GM12878 (cell line): ENCODE results near the gene RNF220. TPM values are rescaled to one million over a fixed set of nuclear protein-coding genes. Genes with fewer than 3 reads are reported as not detected.
A peak's percentile ranks its signal among the peaks of the same experiment; 100 is the strongest.

Experiments used
- ATAC-seq: fragments of 200-7000 bp; cut with Tn5 transposase; 3 replicates; pipeline ENCODE4 v1.9.1; 2020; ENCODE audit warnings: mild to moderate bottlenecking, moderate library complexity
- BruUV-seq: library from RNA; stranded (reverse); fragments of 400-500 nt; replicated peaks from 2 replicates; lab custom pipeline; 2021; lab: Mats Ljungman, UMichigan
- CTCF ChIA-PET: fragments of 300-600 bp; sonication (Branson Sonifier 250); formaldehyde crosslinking; extraction: SDS; loops from one replicate; lab custom pipeline; 2021; ENCODE audit warnings: inconsistent platforms; lab: Yijun Ruan, JAX
- POLR2A ChIA-PET: fragments of 350-600 bp; formaldehyde crosslinking; extraction: SDS; loops from one replicate; lab custom pipeline; 2021; ENCODE audit warnings: inconsistent platforms; lab: Charles Lee
- RAD21 ChIA-PET: fragments of 300-600 bp; sonication (Branson Sonifier 250); formaldehyde crosslinking; loops from one replicate; lab custom pipeline; 2023; ENCODE audit warnings: antibody characterized with exemption; ENCODE audit not compliant: unreplicated experiment; lab: Charles Lee
- SMC1A ChIA-PET: fragments of 300-600 bp; sonication (Branson Sonifier 250); formaldehyde crosslinking; loops from one replicate; lab custom pipeline; 2023; ENCODE audit not compliant: unreplicated experiment, uncharacterized antibody; lab: Charles Lee
- DNase-seq: peaks from one replicate; pipeline ENCODE4 v3.0.0-alpha.2; 2011; ENCODE audit warnings: low read depth, low spot score
- FAIRE-seq: peaks from 3 replicates; lab custom pipeline; 2011; peaks lifted over from hg19 to GRCh38; lab: Jason Lieb, UNC
- H2AFZ ChIP-seq: 2 replicates; pipeline ENCODE4 v1.6.0; 2011; ENCODE audit warnings: low read depth, low read length, control low read depth; ENCODE audit not compliant: control insufficient read depth
- H3K27ac ChIP-seq: 2 replicates; pipeline ENCODE4 v1.5.1; 2011; ENCODE audit warnings: control low read depth; ENCODE audit not compliant: control insufficient read depth, insufficient read depth
- H3K27me3 ChIP-seq, 2 experiments: replicated peaks in 1 of 2; 2 replicates each; pipeline versions ENCODE4 v1.6.0 to v1.6.1; 2011; ENCODE audit warnings: low read length in 1 of 2; ENCODE audit not compliant: control insufficient read depth in 2 of 2, insufficient read depth in 2 of 2
- H3K36me3 ChIP-seq, 2 experiments: 2 replicates each; pipeline ENCODE4 v1.5.1; 2011; ENCODE audit warnings: low read length in 1 of 2; ENCODE audit not compliant: control insufficient read depth in 2 of 2, insufficient read depth in 2 of 2
- H3K4me1 ChIP-seq: 2 replicates; pipeline ENCODE4 v1.6.1; 2011; ENCODE audit warnings: mild to moderate bottlenecking, low read length, moderate library complexity, mixed read lengths; ENCODE audit not compliant: control insufficient read depth, insufficient read depth
- H3K4me2 ChIP-seq: 2 replicates; pipeline ENCODE4 v1.6.0; 2011; ENCODE audit warnings: control low read depth; ENCODE audit not compliant: control insufficient read depth, insufficient read depth
- H3K4me3 ChIP-seq: fragments of 200-600 bp; sonication (generic); 2 replicates; pipeline ENCODE4 v1.5.1; 2016
- H3K79me2 ChIP-seq: 2 replicates; pipeline ENCODE4 v1.6.0; 2011; ENCODE audit warnings: low read length; ENCODE audit not compliant: control insufficient read depth, insufficient read depth
- H3K9ac ChIP-seq: 2 replicates; pipeline ENCODE4 v1.8.0; 2011; ENCODE audit warnings: low read length, control low read depth, mixed read lengths; ENCODE audit not compliant: control insufficient read depth, insufficient read depth
- H3K9me3 ChIP-seq: replicated peaks from 3 replicates; pipeline ENCODE4 v1.5.1; 2011; ENCODE audit warnings: mild to moderate bottlenecking, low read length; ENCODE audit not compliant: control insufficient read depth, insufficient read depth
- H4K20me1 ChIP-seq: 2 replicates; pipeline ENCODE4 v1.6.0; 2011; ENCODE audit not compliant: control insufficient read depth, insufficient read depth
- ATF2 ChIP-seq: IDR thresholded peaks from 2 replicates; pipeline ENCODE4 v1.6.1; 2012; ENCODE audit warnings: low read length, inconsistent platforms
- ATF7 ChIP-seq: fragments of 450-650 bp; IDR thresholded peaks from 2 replicates; pipeline ENCODE4 v1.6.1; 2016; ENCODE audit warnings: low read depth, mild to moderate bottlenecking
- PKNOX1 ChIP-seq: fragments of 450-650 bp; IDR thresholded peaks from 2 replicates; pipeline ENCODE4 v1.6.1; 2016; ENCODE audit warnings: mild to moderate bottlenecking
- ZNF622 ChIP-seq: fragments of 450-650 bp; IDR thresholded peaks from 2 replicates; pipeline ENCODE4 v1.6.1; 2017; ENCODE audit warnings: mild to moderate bottlenecking, inconsistent platforms
- WGBS: methylation state at CpG from one replicate; pipeline ENCODE4 v1.1.6; 2016; ENCODE audit warnings: low lambda C conversion rate; ENCODE audit not compliant: insufficient replicate concordance, insufficient coverage; ENCODE audit errors: missing lambda C conversion rate; 5-methylcytosine and 5-hydroxymethylcytosine counted together
- in situ Hi-C: fragments of 300-500 bp; cut with MboI; formaldehyde crosslinking; loops from 9 replicates; pipeline ENCODE4 v1.14.3; 2018; ENCODE audit warnings: mixed read lengths
- intact Hi-C: fragments of 100-400 bp; cut with micrococcal nuclease; formaldehyde crosslinking; loops from one replicate; pipeline ENCODE4 v1.14.2; 2022; ENCODE audit not compliant: unreplicated experiment
- polyA plus RNA-seq, 11 experiments: library from polyadenylated mRNA; depleted of rRNA in 4 of 11; unstranded in 6 of 11; stranded (reverse) in 5 of 11; fragments of >200 nt; fragmentation: Nextera tagmentation in 4 of 11; fragmentation: Illumina TruSeq in 1 of 11; extraction: Ambion mirVana in 4 of 11; extraction: Trizol in 1 of 11; gene quantifications; 1 replicate in 1 of 11; 2 replicates in 10 of 11; pipeline versions ENCODE4 v1.2.1 to v1.2.3, GENCODE V29; 2011 to 2016; ENCODE audit warnings: inconsistent platforms in 2 of 11, missing spikeins in 2 of 11, low read depth in 1 of 11
- total RNA-seq, 4 experiments: library from RNA; depleted of rRNA in 3 of 4; stranded (reverse); fragments of >200 nt in 3 of 4; fragmentation: Illumina TruSeq in 1 of 4; extraction: Trizol in 1 of 4; gene quantifications; 2 replicates each; pipeline versions ENCODE4 v1.2.1 to v1.2.3, GENCODE V29; 2013 to 2021

RNF220 gene
- total and polyA plus RNA-seq, 10 of the 15 experiments (the other 5 are each of a cell fraction or from before 2014, with no cell fraction given) = 4.6 to 84.1 (median 53.7) TPM

GRCh38 chr1:44693159-44693558, 288.1 kb downstream of the RNF220 start (continued):
- TF ChIP-seq ATF2 = no peak

DNA sequence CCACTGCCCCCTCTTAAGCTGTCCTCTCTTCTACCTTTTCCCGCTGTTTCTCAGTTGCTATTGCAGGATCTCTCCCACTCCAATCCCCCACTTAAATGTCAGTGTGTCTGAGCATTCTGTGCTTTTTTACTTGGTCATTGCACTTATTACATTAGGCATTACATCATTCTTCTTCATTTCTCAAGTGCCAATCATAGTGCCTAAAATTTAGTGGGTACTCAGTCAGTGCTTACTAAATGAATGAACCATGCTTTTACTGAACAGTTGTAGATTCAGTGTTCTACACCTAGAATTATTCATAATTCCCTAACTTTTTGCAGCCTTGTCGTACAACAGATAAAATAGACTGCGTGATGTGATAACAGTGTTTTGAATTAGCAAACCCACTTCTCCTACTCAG, 288.8 kb downstream of the RNF220 start:
- H3K4me1 ChIP-seq = peaks cover 51% of the 10 kb centered on the region
- H3K4me2 ChIP-seq = no peak overlapping the region
- TF ChIP-seq ZNF622 (no peak), PKNOX1 (peak; percentile 59), ATF7 (peak; percentile 25; the same call in 1 of the 2 replicates)
- FAIRE-seq (no peak), DNase-seq (no peak), ATAC-seq (no peak)
- CTCF ChIA-PET = interaction anchor here (1.1 to 4.8 kb wide), 6 partner anchors 10 to 41 kb away, joined by 3 to 28 read pairs (median 6); partner anchors contain the start of gene TMEM53
- no peaks in the 10 kb centered on the region for H3K79me2 ChIP-seq
- H3K27ac ChIP-seq = no peak overlapping the region
- no peak overlapping the region for H2AFZ ChIP-seq
- H3K9ac ChIP-seq = no peak overlapping the region
- SMC1A ChIA-PET = interaction anchor here (2.0 to 8.8 kb wide), 2 partner anchors 10 to 19 kb away, joined by 4 to 76 read pairs; partner anchors contain the start of genes ARMH1 and TMEM53
- no TSS peak for BruUV-seq
- in situ Hi-C loops (no loop called here), intact Hi-C loops (no loop called here)
- POLR2A ChIA-PET = interaction anchor here (1.2 kb wide), 1 partner anchor 9 kb away, joined by 4 read pairs; no protein-coding TSS in a partner anchor
- H3K9me3 ChIP-seq = no peaks in the 10 kb centered on the region
- H3K27me3 ChIP-seq = no peaks in the 10 kb centered on the region
- no peaks in the 10 kb centered on the region for H3K36me3 ChIP-seq
- WGBS = 96% methylated on average over 3 of the region's 3 CpGs
- RAD21 ChIA-PET = no interaction called here
- no peaks in the 10 kb centered on the region for H4K20me1 ChIP-seq
- no peak overlapping the region for H3K4me3 ChIP-seq
